Activated T-helper 17 cell treated with anti-CD3 and anti-CD28 coated beads, Interleukin-2, amount 50 U/mL, for 72 hours (primary cell): Measurements from ENCODE around the gene PDZD8. TPM values are rescaled to one million over a fixed set of nuclear protein-coding genes. Genes with fewer than 3 reads are reported as not detected.
"Not testable (repeated sequence)": the region's sequence is repeated elsewhere in the genome, so short reads cannot be mapped to it uniquely, and the experiment has no call there.

ENCODE experiments used
- ATAC-seq: fragments of 150-1000 bp; cut with Tn5 transposase; replicated peaks from 2 replicates; pipeline ENCODE4 v1.10.0; 2021; ENCODE audit warnings: mild to moderate bottlenecking, moderate library complexity
- H3K27ac Mint-ChIP-seq: one replicate; pipeline ENCODE4 v1.8.0; 2022; ENCODE audit warnings: mixed read lengths
- H3K27me3 Mint-ChIP-seq: one replicate; pipeline ENCODE4 v1.8.0; 2022; ENCODE audit warnings: mixed read lengths
- H3K36me3 Mint-ChIP-seq: one replicate; pipeline ENCODE4 v1.8.0; 2022; ENCODE audit warnings: low read depth, mild to moderate bottlenecking, mixed read lengths
- H3K4me1 Mint-ChIP-seq: one replicate; pipeline ENCODE4 v1.8.0; 2022; ENCODE audit warnings: mixed read lengths
- H3K4me3 Mint-ChIP-seq: one replicate; pipeline ENCODE4 v1.8.0; 2022; ENCODE audit warnings: mild to moderate bottlenecking, mixed read lengths
- H3K9me3 Mint-ChIP-seq: one replicate; pipeline ENCODE4 v1.8.0; 2022; ENCODE audit warnings: mixed read lengths
- total RNA-seq, 2 donors: library from RNA; stranded (reverse); gene quantifications; one replicate each; pipeline ENCODE4 v1.2.3, GENCODE V29; 2022

PDZD8 gene
- total RNA-seq, 2 donors from 2014 or later = 14.7 to 15.6 TPM

- H3K4me3 Mint-ChIP-seq = no peak overlapping the region
- H3K4me1 Mint-ChIP-seq = peaks cover 4% of the 10 kb centered on the region
- H3K9me3 Mint-ChIP-seq = no peaks in the 10 kb centered on the region
- peaks cover 37% of the 10 kb centered on the region for H3K27me3 Mint-ChIP-seq
- no peaks in the 10 kb centered on the region for H3K36me3 Mint-ChIP-seq
- no peak overlapping the region for H3K27ac Mint-ChIP-seq
- no peak for ATAC-seq
These were observed 137.7 kb downstream of the PDZD8 start for GRCh38 chr10:117237401-117237991.

DNA sequence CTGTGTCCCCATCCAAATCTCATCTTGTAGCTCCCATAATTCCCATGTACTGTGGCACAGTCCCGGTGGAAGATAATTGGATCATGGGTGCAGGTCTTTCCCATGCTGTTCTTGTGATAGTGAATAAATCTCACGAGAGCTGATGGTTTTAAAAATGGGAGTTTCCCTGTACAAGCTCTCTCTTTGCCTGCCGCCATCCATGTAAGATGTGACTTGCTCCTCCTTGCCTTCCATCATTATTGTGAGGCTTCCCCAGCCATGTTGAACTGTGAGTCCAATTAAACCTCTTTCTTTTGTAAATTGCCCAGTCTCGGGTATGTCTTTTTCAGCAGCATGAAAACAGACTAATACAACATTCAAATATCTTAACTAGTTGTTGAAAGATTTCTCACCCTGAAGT, 145.1 kb downstream of the PDZD8 start:
- not testable (repeated sequence) for H3K4me1 Mint-ChIP-seq, ATAC-seq, H3K27ac Mint-ChIP-seq, H3K4me3 Mint-ChIP-seq, H3K9me3 Mint-ChIP-seq, H3K36me3 Mint-ChIP-seq
- peaks cover 69% of the 10 kb centered on the region for H3K27me3 Mint-ChIP-seq

DNA sequence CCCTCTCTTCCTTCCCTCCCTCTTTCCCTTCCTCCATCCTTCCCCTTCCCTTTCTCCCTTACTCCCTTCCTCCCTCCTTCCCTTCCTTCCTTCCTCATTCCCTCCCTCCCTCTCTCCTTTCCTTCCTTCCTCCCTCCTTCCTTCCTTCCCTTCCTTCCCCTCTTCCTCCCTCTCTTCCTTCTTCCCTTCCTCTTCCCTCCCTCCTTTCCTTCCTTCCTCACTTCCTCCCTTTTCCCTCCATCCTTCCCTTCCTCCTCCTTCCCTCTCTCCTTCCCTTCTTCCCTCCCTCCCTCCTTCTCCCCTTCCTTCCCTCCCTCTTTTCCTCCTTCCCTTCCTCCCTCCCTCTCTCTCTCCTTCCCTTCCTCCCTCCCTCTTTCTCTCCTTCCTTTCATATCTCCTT, 147.0 kb downstream of the PDZD8 start:
- no peak for ATAC-seq
- no peaks in the 10 kb centered on the region for H3K4me1 Mint-ChIP-seq
- H3K27ac Mint-ChIP-seq = no peak overlapping the region
- no peak overlapping the region for H3K4me3 Mint-ChIP-seq
- H3K27me3 Mint-ChIP-seq = peaks cover 59% of the 10 kb centered on the region
- peaks cover 5% of the 10 kb centered on the region for H3K9me3 Mint-ChIP-seq
- no peaks in the 10 kb centered on the region for H3K36me3 Mint-ChIP-seq

Other genes starting within 250 kb of the PDZD8 start
- gene VAX1, start 237.2 kb downstream of the PDZD8 start, total RNA-seq = not detected
- not detected for gene KCNK18, start 178.0 kb downstream of the PDZD8 start, total RNA-seq
- under 1 TPM in 1 of 2 donors, not detected in 1; 0.05 TPM for gene SLC18A2, start 134.3 kb downstream of the PDZD8 start, total RNA-seq
- gene EMX2, start 167.3 kb upstream of the PDZD8 start, total RNA-seq = not detected